Measurements from ENCODE around the gene PRTFDC1.

The PRTFDC1 gene

GRCh38 chr10:24849051-24849450 is 103.4 kb downstream of the PRTFDC1 start:
- no peaks in the 10 kb centered on the region for H3K9me3 ChIP-seq (replicated peaks; ENCODE audit: insufficient read depth, low read length)
- H3K4me2 ChIP-seq (ENCODE audit: low read depth, low read length), result no peak overlapping the region
- no peak for DNase-seq

GRCh38 chr10:24848195-24848594 is 104.2 kb downstream of the PRTFDC1 start:
- Histone ChIP-seq H3K4me1 (ENCODE audit: low read length) (no peaks in the 10 kb centered on the region), H3K9me2 (replicated peaks; ENCODE audit: insufficient read depth, low read length) (no peaks in the 10 kb centered on the region), H3K79me2 (ENCODE audit: low read length) (no peaks in the 10 kb centered on the region), H3K27me3 (replicated peaks; ENCODE audit: insufficient read depth, low read length) (no peaks in the 10 kb centered on the region), H4K20me1 (ENCODE audit: insufficient read depth, low read length) (no peaks in the 10 kb centered on the region), H3K4me3 (ENCODE audit: low read length) (no peak overlapping the region), H2AFZ (ENCODE audit: low read length) (no peak overlapping the region), H3K27ac (ENCODE audit: low read length) (no peak overlapping the region), H3F3A (ENCODE audit: insufficient read depth, low read length) (no peaks in the 10 kb centered on the region), H3K4me2 (ENCODE audit: low read depth, low read length) (no peak overlapping the region), H3K36me3 (replicated peaks; ENCODE audit: insufficient read depth, low read length) (no peaks in the 10 kb centered on the region), H3K9ac (ENCODE audit: low read length) (no peak overlapping the region), H3K9me3 (replicated peaks; ENCODE audit: insufficient read depth, low read length) (no peaks in the 10 kb centered on the region)
- DNase-seq, result no peak
- no peak for TF ChIP-seq EZH2 (optimal IDR thresholded peaks at IDR 0.05; ENCODE audit: low read depth, low read length)

More at GRCh38 chr10:24849051-24849450, 103.4 kb downstream of the PRTFDC1 start:
- H3K79me2 ChIP-seq (ENCODE audit: low read length), result no peaks in the 10 kb centered on the region
- no peaks in the 10 kb centered on the region for H3K36me3 ChIP-seq (replicated peaks; ENCODE audit: insufficient read depth, low read length)
- no peaks in the 10 kb centered on the region for H3K9me2 ChIP-seq (replicated peaks; ENCODE audit: insufficient read depth, low read length)
- no peak overlapping the region for H3K4me3 ChIP-seq (ENCODE audit: low read length)
- no peaks in the 10 kb centered on the region for H3K27me3 ChIP-seq (replicated peaks; ENCODE audit: insufficient read depth, low read length)
- no peak overlapping the region for H3K9ac ChIP-seq (ENCODE audit: low read length)
- no peak overlapping the region for H3K27ac ChIP-seq (ENCODE audit: low read length)
- H2AFZ ChIP-seq (ENCODE audit: low read length), result no peak overlapping the region
- H4K20me1 ChIP-seq (ENCODE audit: insufficient read depth, low read length), result no peaks in the 10 kb centered on the region
- H3K4me1 ChIP-seq (ENCODE audit: low read length), result no peaks in the 10 kb centered on the region
- no peak for TF ChIP-seq CTCF (IDR thresholded peaks at IDR 0.05; ENCODE audit: low read length)
- TF ChIP-seq EZH2phosphoT487 (IDR thresholded peaks at IDR 0.05; ENCODE audit: low read length), result no peak
- no peak for TF ChIP-seq EZH2 (optimal IDR thresholded peaks at IDR 0.05; ENCODE audit: low read depth, low read length)
- no peaks in the 10 kb centered on the region for H3F3A ChIP-seq (ENCODE audit: insufficient read depth, low read length)

- no peaks in the 10 kb centered on the region for H3K36me3 ChIP-seq (replicated peaks; ENCODE audit: insufficient read depth, low read length)
- DNase-seq, result no peak
- no peaks in the 10 kb centered on the region for H3K4me1 ChIP-seq (ENCODE audit: low read length)
- H2AFZ ChIP-seq (ENCODE audit: low read length), result no peak overlapping the region
- H3K4me3 ChIP-seq (ENCODE audit: low read length), result no peak overlapping the region
- no peaks in the 10 kb centered on the region for H3K79me2 ChIP-seq (ENCODE audit: low read length)
- H3K27me3 ChIP-seq (replicated peaks; ENCODE audit: insufficient read depth, low read length), result no peaks in the 10 kb centered on the region
- H3K9ac ChIP-seq (ENCODE audit: low read length), result no peak overlapping the region
- H3K4me2 ChIP-seq (ENCODE audit: low read depth, low read length), result no peak overlapping the region
- no peaks in the 10 kb centered on the region for H4K20me1 ChIP-seq (ENCODE audit: insufficient read depth, low read length)
- H3K9me2 ChIP-seq (replicated peaks; ENCODE audit: insufficient read depth, low read length), result no peaks in the 10 kb centered on the region
- H3K9me3 ChIP-seq (replicated peaks; ENCODE audit: insufficient read depth, low read length), result no peaks in the 10 kb centered on the region
- H3K27ac ChIP-seq (ENCODE audit: low read length), result no peak overlapping the region
- no peak for TF ChIP-seq EZH2phosphoT487 (IDR thresholded peaks at IDR 0.05; ENCODE audit: low read length)
- no peak for TF ChIP-seq EZH2 (optimal IDR thresholded peaks at IDR 0.05; ENCODE audit: low read depth, low read length)
- TF ChIP-seq CTCF (IDR thresholded peaks at IDR 0.05; ENCODE audit: low read length), result no peak
- no peaks in the 10 kb centered on the region for H3F3A ChIP-seq (ENCODE audit: insufficient read depth, low read length)
Observed at GRCh38 chr10:24847112-24848070, 105.0 kb downstream of the PRTFDC1 start.

GRCh38 chr10:24844742-24845141 is 107.7 kb downstream of the PRTFDC1 start:
- Histone ChIP-seq H3K9me2 (replicated peaks; ENCODE audit: insufficient read depth, low read length) (no peaks in the 10 kb centered on the region), H3K9me3 (replicated peaks; ENCODE audit: insufficient read depth, low read length) (no peaks in the 10 kb centered on the region), H3K27ac (ENCODE audit: low read length) (no peak overlapping the region), H3K4me2 (ENCODE audit: low read depth, low read length) (no peak overlapping the region), H3K4me1 (ENCODE audit: low read length) (no peaks in the 10 kb centered on the region), H3F3A (ENCODE audit: insufficient read depth, low read length) (no peaks in the 10 kb centered on the region), H3K36me3 (replicated peaks; ENCODE audit: insufficient read depth, low read length) (no peaks in the 10 kb centered on the region), H2AFZ (ENCODE audit: low read length) (no peak overlapping the region), H3K9ac (ENCODE audit: low read length) (no peak overlapping the region), H3K4me3 (ENCODE audit: low read length) (no peak overlapping the region), H4K20me1 (ENCODE audit: insufficient read depth, low read length) (no peaks in the 10 kb centered on the region), H3K27me3 (replicated peaks; ENCODE audit: insufficient read depth, low read length) (no peaks in the 10 kb centered on the region), H3K79me2 (ENCODE audit: low read length) (no peaks in the 10 kb centered on the region)
- TF ChIP-seq CTCF (IDR thresholded peaks at IDR 0.05; ENCODE audit: low read length), result no peak
- no peak for TF ChIP-seq EZH2 (optimal IDR thresholded peaks at IDR 0.05; ENCODE audit: low read depth, low read length)
- TF ChIP-seq EZH2phosphoT487 (IDR thresholded peaks at IDR 0.05; ENCODE audit: low read length), result no peak
- no peak for DNase-seq
